ENCODE data around the gene MOB2. TPM values are rescaled to one million over a fixed set of nuclear protein-coding genes. Genes with fewer than 3 reads are reported as not detected.

The MOB2 gene
- total RNA-seq, 2 experiments from 2014 or later = 37.0 to 38.3 TPM

DNA sequence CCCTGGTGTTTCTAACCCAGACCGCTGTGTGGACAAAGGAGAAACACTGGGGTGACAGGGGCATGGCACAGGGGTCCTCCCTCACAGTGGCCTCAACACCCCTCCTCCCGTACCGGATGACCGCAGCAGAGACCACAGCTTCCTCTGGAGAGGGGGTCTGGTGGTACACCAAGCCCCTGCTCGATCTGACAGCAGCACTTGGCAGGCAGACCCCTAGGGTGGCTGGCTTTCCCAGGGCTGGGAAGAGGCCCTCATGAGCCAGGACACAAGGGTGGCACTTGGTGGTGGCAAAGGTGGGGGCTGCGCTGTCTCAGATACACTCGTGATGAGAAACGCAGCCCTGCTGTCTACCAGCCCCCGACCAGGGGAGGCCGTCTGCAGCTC lies 46.8 kb upstream of the MOB2 start:
- no peaks in the 10 kb centered on the region for H3K9me3 Mint-ChIP-seq
- POLR2A ChIA-PET = no interaction called here
- no peak overlapping the region for H3K4me3 ChIP-seq (ENCODE audit: low read length)
- ATAC-seq (ENCODE audit: poor library complexity) (no peak), DNase-seq (no peak)
- peaks cover 52% of the 10 kb centered on the region for H3K36me3 ChIP-seq (ENCODE audit: insufficient read depth, low read length)
- H3K9me3 ChIP-seq (ENCODE audit: control insufficient read depth in 1 of 2, insufficient read depth in 1 of 2, low read length in 2 of 2) = no peaks in the 10 kb centered on the region
- H3K27me3 Mint-ChIP-seq = no peaks in the 10 kb centered on the region
- intact Hi-C loops (cut with DNase I, micrococcal nuclease) = no loop called here
- no peak overlapping the region for H3K4me3 Mint-ChIP-seq
- TF ChIP-seq, protein P1, sequence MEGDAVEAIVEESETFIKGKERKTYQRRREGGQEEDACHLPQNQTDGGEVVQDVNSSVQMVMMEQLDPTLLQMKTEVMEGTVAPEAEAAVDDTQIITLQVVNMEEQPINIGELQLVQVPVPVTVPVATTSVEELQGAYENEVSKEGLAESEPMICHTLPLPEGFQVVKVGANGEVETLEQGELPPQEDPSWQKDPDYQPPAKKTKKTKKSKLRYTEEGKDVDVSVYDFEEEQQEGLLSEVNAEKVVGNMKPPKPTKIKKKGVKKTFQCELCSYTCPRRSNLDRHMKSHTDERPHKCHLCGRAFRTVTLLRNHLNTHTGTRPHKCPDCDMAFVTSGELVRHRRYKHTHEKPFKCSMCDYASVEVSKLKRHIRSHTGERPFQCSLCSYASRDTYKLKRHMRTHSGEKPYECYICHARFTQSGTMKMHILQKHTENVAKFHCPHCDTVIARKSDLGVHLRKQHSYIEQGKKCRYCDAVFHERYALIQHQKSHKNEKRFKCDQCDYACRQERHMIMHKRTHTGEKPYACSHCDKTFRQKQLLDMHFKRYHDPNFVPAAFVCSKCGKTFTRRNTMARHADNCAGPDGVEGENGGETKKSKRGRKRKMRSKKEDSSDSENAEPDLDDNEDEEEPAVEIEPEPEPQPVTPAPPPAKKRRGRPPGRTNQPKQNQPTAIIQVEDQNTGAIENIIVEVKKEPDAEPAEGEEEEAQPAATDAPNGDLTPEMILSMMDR (IDR thresholded peaks at IDR 0.05) = no peak
- H3K27ac Mint-ChIP-seq = no peak overlapping the region
- H3K4me1 ChIP-seq (ENCODE audit: insufficient read depth, low read length) = peaks cover 88% of the 10 kb centered on the region
- H3K27me3 ChIP-seq (ENCODE audit: control insufficient read depth in 1 of 2, insufficient read depth in 2 of 2, low read length in 2 of 2) = no peaks in the 10 kb centered on the region
- H3K27ac ChIP-seq (ENCODE audit: low read depth in 1 of 2, low read length in 2 of 2) = no peak overlapping the region
- H3K4me1 Mint-ChIP-seq (ENCODE audit: low read depth) = peaks cover 29% of the 10 kb centered on the region
- peaks cover 31% of the 10 kb centered on the region for H3K36me3 Mint-ChIP-seq (ENCODE audit: low read depth)
- CTCF ChIA-PET = no interaction called here

DNA sequence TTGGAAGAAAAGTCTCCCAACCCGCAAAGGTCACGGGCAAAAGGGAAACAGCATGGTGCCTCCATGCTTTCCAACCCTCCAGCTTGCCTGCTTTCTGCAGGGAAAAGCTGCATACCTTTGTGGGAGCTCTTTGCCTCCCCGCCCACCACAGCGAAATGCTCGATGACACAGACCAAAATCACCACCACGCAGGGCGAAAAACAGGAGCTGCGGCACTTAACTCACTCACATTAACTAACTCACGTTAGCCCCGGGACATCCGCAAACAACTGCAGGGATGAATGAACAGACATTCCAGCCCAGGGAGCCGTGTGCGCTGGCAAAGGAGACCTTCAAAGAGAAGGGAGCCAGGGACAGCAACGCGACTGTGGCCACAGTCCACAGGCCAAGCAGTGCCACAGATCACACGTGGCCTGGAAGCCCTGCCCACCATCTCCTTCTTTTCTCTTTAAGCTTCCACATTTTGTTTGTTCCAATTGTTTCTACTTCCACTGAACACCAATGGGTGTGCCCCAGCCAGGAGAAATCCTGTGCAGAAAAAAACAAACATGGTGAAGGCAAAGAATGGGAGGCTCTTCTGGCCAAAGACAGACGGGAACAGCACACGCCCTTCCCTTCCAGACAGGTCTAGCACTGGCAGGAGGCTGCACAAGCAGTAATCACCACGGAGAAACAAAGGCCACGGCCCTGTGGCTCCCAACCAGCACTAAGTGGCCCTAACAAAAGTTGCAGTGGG lies 46.2 kb upstream of the MOB2 start:
- intact Hi-C loops (cut with DNase I, micrococcal nuclease) = no loop called here
- no peaks in the 10 kb centered on the region for H3K27me3 Mint-ChIP-seq
- Histone ChIP-seq H3K27ac (ENCODE audit: low read depth in 1 of 2, low read length in 2 of 2) (no peak overlapping the region), H3K4me1 (ENCODE audit: insufficient read depth, low read length) (peaks cover 88% of the 10 kb centered on the region), H3K27me3 (ENCODE audit: control insufficient read depth in 1 of 2, insufficient read depth in 2 of 2, low read length in 2 of 2) (no peaks in the 10 kb centered on the region), H3K9me3 (ENCODE audit: control insufficient read depth in 1 of 2, insufficient read depth in 1 of 2, low read length in 2 of 2) (no peaks in the 10 kb centered on the region), H3K4me3 (ENCODE audit: low read length) (no peak overlapping the region), H3K36me3 (ENCODE audit: insufficient read depth, low read length) (peaks cover 52% of the 10 kb centered on the region)
- H3K4me3 Mint-ChIP-seq = no peak overlapping the region
- peaks cover 35% of the 10 kb centered on the region for H3K4me1 Mint-ChIP-seq (ENCODE audit: low read depth)
- no peaks in the 10 kb centered on the region for H3K9me3 Mint-ChIP-seq
- DNase-seq (no peak), ATAC-seq (ENCODE audit: poor library complexity) (no peak)
- H3K36me3 Mint-ChIP-seq (ENCODE audit: low read depth) = peaks cover 31% of the 10 kb centered on the region
- ChIA-PET POLR2A (no interaction called here), CTCF (no interaction called here)
- TF ChIP-seq, protein P1 (IDR thresholded peaks at IDR 0.05) = no peak
- no peak overlapping the region for H3K27ac Mint-ChIP-seq

DNA sequence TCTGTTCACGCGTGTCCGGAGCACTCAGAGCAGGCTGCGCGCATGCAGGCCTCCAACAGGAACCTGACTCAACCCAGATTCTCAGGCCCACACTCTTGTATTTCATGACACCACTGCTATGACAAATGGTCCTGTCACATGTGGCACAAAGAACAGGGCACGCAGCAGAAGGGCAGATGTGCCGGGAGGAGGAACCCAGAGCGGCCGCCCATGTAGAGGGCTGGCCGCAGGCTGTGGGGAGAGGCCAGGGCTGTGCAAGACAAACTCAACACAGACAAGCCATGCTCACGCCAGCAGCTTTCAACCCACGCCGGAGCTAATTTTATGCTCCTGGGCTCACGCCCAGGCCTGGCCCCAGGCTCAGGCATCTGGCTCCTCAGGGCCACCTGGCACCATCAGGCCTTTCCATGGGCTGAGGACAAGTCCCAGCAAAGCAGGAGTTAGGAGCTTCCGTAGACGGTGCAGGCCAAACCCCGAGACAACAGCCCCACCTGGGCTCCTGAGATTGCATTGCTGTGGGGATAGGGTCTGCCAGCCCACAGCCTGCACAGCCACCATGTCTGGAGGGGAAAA lies 45.5 kb upstream of the MOB2 start:
- H3K4me3 Mint-ChIP-seq = no peak overlapping the region
- peaks cover 31% of the 10 kb centered on the region for H3K36me3 Mint-ChIP-seq (ENCODE audit: low read depth)
- ATAC-seq (ENCODE audit: poor library complexity) (no peak), DNase-seq (no peak)
- POLR2A ChIA-PET = no interaction called here
- TF ChIP-seq, protein P1 (IDR thresholded peaks at IDR 0.05) = no peak
- H3K4me1 Mint-ChIP-seq (ENCODE audit: low read depth) = peaks cover 35% of the 10 kb centered on the region
- CTCF ChIA-PET = no interaction called here
- H3K27ac Mint-ChIP-seq = no peak overlapping the region
- H3K36me3 ChIP-seq (ENCODE audit: insufficient read depth, low read length) = peaks cover 52% of the 10 kb centered on the region
- H3K4me1 ChIP-seq (ENCODE audit: insufficient read depth, low read length) = peaks cover 84% of the 10 kb centered on the region
- H3K9me3 ChIP-seq (ENCODE audit: control insufficient read depth in 1 of 2, insufficient read depth in 1 of 2, low read length in 2 of 2) = no peaks in the 10 kb centered on the region
- no peak overlapping the region for H3K4me3 ChIP-seq (ENCODE audit: low read length)
- H3K9me3 Mint-ChIP-seq = no peaks in the 10 kb centered on the region
- no peaks in the 10 kb centered on the region for H3K27me3 ChIP-seq (ENCODE audit: control insufficient read depth in 1 of 2, insufficient read depth in 2 of 2, low read length in 2 of 2)
- H3K27me3 Mint-ChIP-seq = no peaks in the 10 kb centered on the region
- intact Hi-C loops (cut with DNase I, micrococcal nuclease) = no loop called here
- H3K27ac ChIP-seq (ENCODE audit: low read depth in 1 of 2, low read length in 2 of 2) = no peak overlapping the region
